HG03378 (cell line): ENCODE data around the gene ANAPC13.

Source experiments
- ATAC-seq: cut with Tn5 transposase; IDR thresholded peaks from one replicate; pipeline ENCODE4 v1.9.1; 2021; ENCODE audit warnings: mild to moderate bottlenecking, moderate library complexity; ENCODE audit not compliant: unreplicated experiment

ANAPC13 gene

GRCh38 chr3:134457376-134458074 lies 28.3 kb downstream of the ANAPC13 start:
- no peak for ATAC-seq

GRCh38 chr3:134453631-134454030 lies 32.2 kb downstream of the ANAPC13 start:
- no peak for ATAC-seq

- no peak for ATAC-seq
Observed at GRCh38 chr3:134449951-134450350, 35.8 kb downstream of the ANAPC13 start.

- ATAC-seq, result no peak
Observed at GRCh38 chr3:134449277-134449676, 36.5 kb downstream of the ANAPC13 start.

- ATAC-seq, result no peak
Observed at GRCh38 chr3:134448664-134449063, 37.1 kb downstream of the ANAPC13 start.

- no peak for ATAC-seq
Observed at GRCh38 chr3:134447351-134447750, 38.4 kb downstream of the ANAPC13 start.

GRCh38 chr3:134446800-134447199 lies 39.0 kb downstream of the ANAPC13 start:
- no peak for ATAC-seq

GRCh38 chr3:134445636-134446035 lies 40.1 kb downstream of the ANAPC13 start:
- no peak for ATAC-seq

GRCh38 chr3:134445095-134445494 lies 40.7 kb downstream of the ANAPC13 start:
- ATAC-seq, result no peak

- ATAC-seq, result no peak
Observed at GRCh38 chr3:134441821-134442220, 44.0 kb downstream of the ANAPC13 start.

GRCh38 chr3:134441321-134441720 lies 44.5 kb downstream of the ANAPC13 start:
- no peak for ATAC-seq

- ATAC-seq, result no peak
Observed at GRCh38 chr3:134437211-134437752, 48.5 kb downstream of the ANAPC13 start.

- ATAC-seq, result no peak
Observed at GRCh38 chr3:134432236-134432635, 53.5 kb downstream of the ANAPC13 start.

GRCh38 chr3:134430950-134431445 lies 54.8 kb downstream of the ANAPC13 start:
- no peak for ATAC-seq

GRCh38 chr3:134430174-134430573 lies 55.6 kb downstream of the ANAPC13 start:
- no peak for ATAC-seq

- ATAC-seq, result no peak
Observed at GRCh38 chr3:134428401-134428800, 57.4 kb downstream of the ANAPC13 start.
